Loucy (cell line): Measurements from ENCODE around the gene SLC22A4.
A peak's percentile ranks its signal among the peaks of the same experiment; 100 is the strongest.

Experiments used
- H2AFZ ChIP-seq: fragments of 200-600 bp; sonication (generic); 2 replicates; pipeline ENCODE4 v1.6.0; 2016; ENCODE audit warnings: antibody characterized with exemption, mild to moderate bottlenecking, low read length, moderate library complexity
- H3F3A ChIP-seq: fragments of 200-600 bp; 2 replicates; pipeline ENCODE4 v1.6.0; 2016; ENCODE audit warnings: antibody characterized with exemption, low read depth, mild to moderate bottlenecking
- H3K27me3 ChIP-seq: fragments of 200-600 bp; sonication (generic); 2 replicates; pipeline ENCODE4 v1.6.1; 2014; ENCODE audit warnings: low read length, mild to moderate bottlenecking; ENCODE audit not compliant: insufficient read depth, poor library complexity, severe bottlenecking
- H3K36me3 ChIP-seq: fragments of 200-600 bp; sonication (generic); 2 replicates; pipeline ENCODE4 v1.6.1; 2016; ENCODE audit warnings: low read length; ENCODE audit not compliant: insufficient read depth
- H3K4me1 ChIP-seq: fragments of 200-600 bp; sonication (generic); 2 replicates; pipeline ENCODE4 v1.5.1; 2014; ENCODE audit warnings: low read length, mild to moderate bottlenecking; ENCODE audit not compliant: insufficient read depth, poor library complexity, severe bottlenecking
- H3K4me2 ChIP-seq: fragments of 200-600 bp; sonication (generic); 2 replicates; pipeline ENCODE4 v1.6.0; 2014; ENCODE audit warnings: antibody characterized with exemption, low read length, low read depth, mild to moderate bottlenecking; ENCODE audit not compliant: poor library complexity, severe bottlenecking
- H3K4me3 ChIP-seq: fragments of 200-600 bp; sonication (generic); 2 replicates; pipeline ENCODE4 v1.5.1; 2014; ENCODE audit warnings: low read length, mild to moderate bottlenecking, mixed read lengths; ENCODE audit not compliant: poor library complexity, severe bottlenecking
- H3K79me2 ChIP-seq: fragments of 200-600 bp; sonication (generic); 2 replicates; pipeline ENCODE4 v1.6.1; 2014; ENCODE audit warnings: low read length; ENCODE audit not compliant: insufficient read depth
- H3K9ac ChIP-seq: fragments of 200-600 bp; sonication (generic); 2 replicates; pipeline ENCODE4 v1.6.0; 2014; ENCODE audit warnings: mild to moderate bottlenecking, low read depth, low read length, moderate library complexity; ENCODE audit not compliant: poor library complexity, severe bottlenecking
- H3K9me2 ChIP-seq: fragments of 200-600 bp; sonication (generic); replicated peaks from 2 replicates; pipeline ENCODE4 v1.6.1; 2016; ENCODE audit warnings: low read depth, low read length, mixed read lengths
- H3K9me3 ChIP-seq: fragments of 200-600 bp; sonication (generic); 2 replicates; pipeline ENCODE4 v1.6.1; 2014; ENCODE audit warnings: mild to moderate bottlenecking, antibody characterized with exemption, low read length, low read depth; ENCODE audit not compliant: insufficient read depth
- H4K20me1 ChIP-seq: fragments of 200-600 bp; sonication (generic); 2 replicates; pipeline ENCODE4 v1.6.0; 2014; ENCODE audit warnings: antibody characterized with exemption, low read length, mild to moderate bottlenecking; ENCODE audit not compliant: insufficient read depth, poor library complexity, severe bottlenecking
- CTCF ChIP-seq: fragments of 200-600 bp; sonication (generic); conservative IDR thresholded peaks from 2 replicates; pipeline ENCODE4 v1.5.1; 2014; ENCODE audit warnings: mild to moderate bottlenecking, antibody characterized with exemption, low read length
- EZH2phosphoT487 ChIP-seq: fragments of 200-600 bp; IDR thresholded peaks from 2 replicates; pipeline ENCODE4 v1.6.1; 2018; ENCODE audit warnings: antibody characterized with exemption, mild to moderate bottlenecking, moderate library complexity, borderline replicate concordance

The SLC22A4 gene

GRCh38 chr5:132280371-132281240 is 13.6 kb upstream of the SLC22A4 start:
- H3K9ac ChIP-seq: no peak overlapping the region

GRCh38 chr5:132281856-132282614 is 12.2 kb upstream of the SLC22A4 start:
- no peaks in the 10 kb centered on the region for H4K20me1 ChIP-seq
- H3K9ac ChIP-seq: no peak overlapping the region
- no peaks in the 10 kb centered on the region for H3K9me2 ChIP-seq
- no peak for TF ChIP-seq EZH2phosphoT487
- TF ChIP-seq CTCF: no peak
- no peaks in the 10 kb centered on the region for H3K9me3 ChIP-seq
- H2AFZ ChIP-seq: no peak overlapping the region
- H3K4me1 ChIP-seq: no peaks in the 10 kb centered on the region
- no peaks in the 10 kb centered on the region for H3F3A ChIP-seq
- H3K4me2 ChIP-seq: no peak overlapping the region
- no peak overlapping the region for H3K4me3 ChIP-seq
- no peaks in the 10 kb centered on the region for H3K36me3 ChIP-seq
- H3K27me3 ChIP-seq: no peaks in the 10 kb centered on the region
- no peaks in the 10 kb centered on the region for H3K79me2 ChIP-seq

More at GRCh38 chr5:132280371-132281240, 13.6 kb upstream of the SLC22A4 start:
- H3F3A ChIP-seq: no peaks in the 10 kb centered on the region
- H2AFZ ChIP-seq: no peak overlapping the region
- TF ChIP-seq CTCF: no peak
- no peak for TF ChIP-seq EZH2phosphoT487
- no peak overlapping the region for H3K4me3 ChIP-seq
- H3K36me3 ChIP-seq: no peaks in the 10 kb centered on the region
- no peak overlapping the region for H3K4me2 ChIP-seq
- H4K20me1 ChIP-seq: no peaks in the 10 kb centered on the region
- no peaks in the 10 kb centered on the region for H3K4me1 ChIP-seq
- no peaks in the 10 kb centered on the region for H3K27me3 ChIP-seq
- H3K9me3 ChIP-seq: no peaks in the 10 kb centered on the region
- no peaks in the 10 kb centered on the region for H3K79me2 ChIP-seq
- H3K9me2 ChIP-seq: no peaks in the 10 kb centered on the region

- Histone ChIP-seq H3K4me1 (no peaks in the 10 kb centered on the region), H3K36me3 (no peaks in the 10 kb centered on the region), H3K4me3 (no peak overlapping the region), H3K9me2 (no peaks in the 10 kb centered on the region), H3F3A (no peaks in the 10 kb centered on the region), H3K79me2 (no peaks in the 10 kb centered on the region), H3K27me3 (no peaks in the 10 kb centered on the region), H3K4me2 (no peak overlapping the region), H3K9ac (no peak overlapping the region), H3K9me3 (no peaks in the 10 kb centered on the region), H2AFZ (no peak overlapping the region), H4K20me1 (no peaks in the 10 kb centered on the region)
- TF ChIP-seq EZH2phosphoT487: no peak
- TF ChIP-seq CTCF: peak; percentile 46
Observed at GRCh38 chr5:132283423-132284043, 10.7 kb upstream of the SLC22A4 start.
